HG02973 (cell line): ENCODE measurements around the gene GPS2.
"Not testable (repeated sequence)": the region's sequence is repeated elsewhere in the genome, so short reads cannot be mapped to it uniquely, and the experiment has no call there.

Source experiments
- ATAC-seq: cut with Tn5 transposase; IDR thresholded peaks from one replicate; pipeline ENCODE4 v1.9.1; 2021; ENCODE audit warnings: moderate library complexity; ENCODE audit not compliant: unreplicated experiment

GPS2 gene

DNA sequence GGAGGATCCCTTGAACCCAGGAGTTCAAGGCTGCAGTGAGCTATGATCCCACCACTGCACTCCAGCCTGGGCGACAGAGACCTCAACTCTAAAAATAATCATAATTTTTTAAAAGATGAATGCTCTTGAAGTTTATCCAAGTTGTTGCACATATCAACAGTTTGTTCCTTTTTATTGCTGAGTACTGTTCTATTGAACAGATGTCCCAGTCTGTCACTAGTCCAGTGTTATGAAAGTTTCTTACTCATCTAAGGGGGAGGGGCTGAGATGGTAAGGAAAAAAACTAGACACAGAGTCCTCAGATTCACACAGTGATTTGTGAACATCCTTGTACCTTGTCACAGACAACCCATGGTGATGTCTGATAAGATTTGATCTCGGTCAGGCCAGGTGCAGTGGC, 25.0 kb upstream of the GPS2 start:
- no peak for ATAC-seq

DNA sequence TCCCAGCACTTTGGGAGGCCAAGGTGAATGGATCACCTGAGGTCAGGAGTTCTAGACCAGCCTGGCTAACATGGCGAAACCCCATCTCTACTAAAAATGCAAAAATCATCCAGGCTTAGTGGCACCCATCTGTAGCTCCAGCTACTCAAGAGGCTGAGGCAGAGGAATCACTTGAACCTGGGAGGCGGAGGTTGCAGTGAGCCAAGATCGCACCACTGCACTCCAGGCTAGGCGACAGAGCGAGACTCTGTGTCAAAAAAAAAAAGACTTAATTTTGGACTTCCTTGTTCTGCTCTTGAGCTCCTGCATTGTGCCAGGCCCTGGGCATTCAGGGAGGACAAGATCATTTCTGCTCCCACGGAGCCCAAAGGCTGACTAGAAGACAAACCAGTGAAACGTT, 22.4 kb upstream of the GPS2 start:
- ATAC-seq: not testable (repeated sequence)

DNA sequence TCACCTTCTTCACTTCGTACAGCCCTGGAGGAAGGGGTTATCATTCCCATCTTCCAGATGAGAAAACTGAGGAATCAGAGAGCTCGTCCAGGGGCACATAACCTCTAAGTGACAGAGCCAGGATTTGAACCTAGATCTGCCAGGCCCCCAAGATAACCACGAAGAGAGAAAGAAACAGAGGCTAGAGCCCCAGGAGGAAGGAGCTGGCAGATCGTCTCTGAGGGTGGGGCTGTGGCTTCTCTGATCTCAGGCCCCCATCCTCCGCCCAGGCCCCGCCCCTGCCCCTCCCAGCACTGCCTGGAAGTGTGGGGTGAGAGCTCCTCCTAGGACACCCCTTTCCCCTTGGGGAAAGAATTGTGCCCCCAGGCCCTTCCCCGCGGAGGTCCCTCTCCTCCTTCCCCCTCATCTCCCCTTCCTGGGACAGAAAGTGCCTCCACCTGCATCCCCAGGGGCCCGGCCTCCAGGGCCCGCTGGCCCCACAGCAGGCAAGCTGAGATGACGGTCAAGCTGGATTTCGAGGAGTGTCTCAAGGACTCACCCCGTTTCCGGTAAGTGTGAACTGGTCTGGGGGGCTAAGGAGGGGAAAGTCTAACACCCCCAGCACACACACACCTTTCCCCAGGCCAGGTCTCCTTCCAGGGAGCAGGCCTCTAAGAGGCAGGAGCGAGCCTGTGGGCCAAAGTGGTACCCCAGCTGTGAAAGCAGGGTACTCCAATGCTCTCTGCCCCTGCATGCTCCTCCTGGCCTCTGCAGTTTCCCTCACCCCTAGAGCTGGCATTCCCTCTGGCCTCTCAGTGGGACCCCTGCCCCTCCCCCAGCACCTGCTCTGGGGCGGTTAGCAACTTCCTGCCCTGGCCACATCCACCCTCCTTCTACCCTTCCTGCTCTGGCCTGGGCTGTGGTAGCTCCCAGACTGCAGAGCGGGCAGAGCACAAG, 21.3 kb upstream of the GPS2 start, which contains the start of gene ACAP1:
Gene ACAP1 (plus strand): TSS at position 290 of the 936 bp plus-strand sequence. CDS start 206 bp downstream, at position 496.
- ATAC-seq: peak; percentile 62

DNA sequence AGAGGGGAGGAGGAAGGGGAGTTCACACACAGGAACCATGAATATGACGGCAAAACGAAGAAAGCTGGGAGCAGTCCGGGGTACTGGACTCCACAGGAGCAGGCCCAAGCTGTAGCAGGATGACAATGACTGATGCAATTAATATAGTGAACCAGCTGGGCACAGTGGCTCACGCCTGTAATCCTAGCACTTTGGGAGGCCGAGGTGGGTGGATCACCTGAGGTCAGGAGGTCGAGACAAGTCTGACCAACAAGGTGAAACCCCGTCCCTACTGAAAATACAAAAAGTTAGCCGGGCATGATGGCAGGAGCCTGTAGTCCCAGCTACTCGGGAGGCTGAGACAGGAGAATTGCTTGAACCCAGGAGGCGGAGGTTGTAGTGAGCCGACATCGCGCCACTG, 20.6 kb upstream of the GPS2 start:
- ATAC-seq: not testable (repeated sequence)

DNA sequence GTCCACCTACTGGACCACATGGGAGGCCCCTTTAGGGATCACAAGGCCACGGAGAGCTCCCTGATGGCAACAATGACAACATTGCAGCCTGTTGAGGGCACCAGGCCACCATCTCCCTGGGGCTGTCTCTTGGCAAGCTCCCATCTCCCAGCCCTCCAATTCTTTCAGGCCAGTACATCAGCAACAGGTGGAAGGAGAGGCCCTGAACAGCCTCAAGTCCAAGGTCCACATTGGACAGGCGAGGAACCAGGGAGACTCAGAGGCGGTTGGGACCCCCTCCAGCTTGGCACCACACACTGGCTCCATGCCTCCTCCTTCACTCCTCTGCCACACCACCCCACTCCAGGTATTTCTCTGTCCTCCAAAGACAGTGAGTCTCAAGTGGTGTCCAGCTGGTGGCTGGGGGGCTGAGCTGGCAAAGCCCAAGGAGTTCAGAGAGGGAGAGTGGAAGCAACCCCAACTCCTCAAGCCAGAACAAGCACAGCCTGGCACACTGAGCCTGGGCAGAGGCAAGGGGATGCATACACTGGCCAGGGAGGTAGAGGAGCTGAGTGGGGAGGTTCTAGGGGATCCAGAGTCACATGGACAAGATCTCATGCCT, 19.9 kb upstream of the GPS2 start:
- no peak for ATAC-seq

DNA sequence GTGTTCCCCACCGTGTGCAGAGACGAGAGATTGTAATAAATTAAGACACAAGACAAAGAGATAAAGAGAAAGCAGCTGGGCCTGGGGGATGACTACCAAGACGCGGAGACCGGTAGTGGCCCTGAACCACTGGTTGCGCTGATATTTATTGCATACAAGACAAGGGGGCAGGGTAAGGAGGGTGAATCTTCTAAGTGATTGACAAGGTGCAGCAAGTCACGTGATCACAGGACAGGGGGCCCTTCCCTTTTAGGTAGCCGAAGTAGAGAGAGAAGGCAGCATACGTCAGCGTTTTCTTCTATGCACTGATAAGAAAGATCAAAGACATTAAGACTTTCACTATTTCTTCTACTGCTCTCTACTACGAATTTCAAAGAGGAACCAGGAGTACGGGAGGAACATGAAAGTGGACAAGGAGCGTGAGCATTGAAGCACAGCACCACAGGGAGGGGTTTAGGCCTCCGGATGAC, 17.5 kb upstream of the GPS2 start:
- ATAC-seq: not testable (repeated sequence)

DNA sequence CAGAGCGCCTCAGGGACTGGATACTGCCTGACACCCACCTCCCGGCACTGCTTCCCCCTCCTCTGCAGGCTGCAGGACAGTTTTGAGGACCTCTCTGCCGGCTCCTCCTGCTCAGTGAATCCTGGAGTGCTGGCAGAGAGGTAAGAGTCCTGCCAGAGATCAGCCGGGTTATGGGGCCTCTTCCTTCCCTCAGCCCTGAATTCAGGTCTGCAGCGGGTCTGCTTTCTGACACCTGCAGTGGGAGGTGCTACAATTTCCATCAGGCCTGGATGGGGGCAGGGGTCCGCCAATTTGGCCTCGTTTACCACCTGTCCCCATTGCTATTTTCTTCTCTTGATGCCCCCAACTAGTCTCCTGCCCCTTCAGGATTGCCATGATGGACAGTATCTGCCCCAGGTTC, 17.0 kb upstream of the GPS2 start:
- no peak for ATAC-seq

DNA sequence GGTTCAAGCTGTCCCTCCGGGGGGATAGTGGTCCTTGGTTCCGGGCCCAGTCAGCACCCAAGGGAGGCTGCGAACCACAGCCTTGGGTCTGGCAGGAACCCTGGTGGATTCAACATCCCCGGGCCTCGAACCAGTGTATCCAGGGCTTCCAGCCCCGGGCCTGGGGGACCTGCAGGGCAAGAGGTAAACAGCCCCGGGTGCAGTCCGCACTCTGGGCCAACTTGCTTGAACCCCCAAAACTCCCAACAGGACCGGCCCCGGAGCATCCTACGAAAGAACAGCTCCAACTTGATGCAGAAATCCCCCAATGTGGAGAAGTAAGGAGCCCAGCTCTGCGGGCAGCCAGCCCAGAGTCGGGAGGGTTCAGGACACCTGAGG, 15.5 kb upstream of the GPS2 start:
- no peak for ATAC-seq

DNA sequence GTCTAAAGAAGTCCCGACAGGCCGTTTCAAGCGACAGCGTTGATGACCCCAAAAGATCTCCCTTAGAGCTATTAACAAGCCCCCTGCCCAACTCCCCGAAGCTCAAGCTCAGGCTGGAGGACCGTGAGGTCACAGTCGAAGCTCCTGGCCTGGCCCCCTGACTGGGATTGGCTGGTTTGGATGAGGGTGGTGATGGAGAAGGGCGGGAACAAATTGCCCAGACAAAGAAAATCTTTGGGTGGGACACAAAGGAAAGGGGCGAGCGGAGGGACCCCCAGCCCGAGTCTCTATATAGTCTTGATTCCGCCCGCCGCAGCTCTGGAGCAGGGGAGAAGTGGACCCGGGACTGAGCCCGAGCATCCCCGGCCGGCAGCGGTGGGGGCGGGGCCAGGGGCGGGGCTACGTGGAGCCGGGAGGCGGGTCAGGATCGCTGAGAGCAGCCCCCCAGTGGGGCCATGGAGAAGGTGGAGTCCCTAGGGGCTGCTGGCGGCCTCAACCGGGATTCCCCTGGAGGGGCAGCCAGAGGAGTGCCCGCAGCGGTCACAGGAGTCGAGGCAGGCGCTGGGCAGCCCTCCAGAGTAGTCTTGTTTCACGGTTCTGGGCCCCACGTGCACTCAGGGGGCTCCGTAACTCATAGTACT, 15.0 kb upstream of the GPS2 start:
- ATAC-seq: peak; percentile 33

DNA sequence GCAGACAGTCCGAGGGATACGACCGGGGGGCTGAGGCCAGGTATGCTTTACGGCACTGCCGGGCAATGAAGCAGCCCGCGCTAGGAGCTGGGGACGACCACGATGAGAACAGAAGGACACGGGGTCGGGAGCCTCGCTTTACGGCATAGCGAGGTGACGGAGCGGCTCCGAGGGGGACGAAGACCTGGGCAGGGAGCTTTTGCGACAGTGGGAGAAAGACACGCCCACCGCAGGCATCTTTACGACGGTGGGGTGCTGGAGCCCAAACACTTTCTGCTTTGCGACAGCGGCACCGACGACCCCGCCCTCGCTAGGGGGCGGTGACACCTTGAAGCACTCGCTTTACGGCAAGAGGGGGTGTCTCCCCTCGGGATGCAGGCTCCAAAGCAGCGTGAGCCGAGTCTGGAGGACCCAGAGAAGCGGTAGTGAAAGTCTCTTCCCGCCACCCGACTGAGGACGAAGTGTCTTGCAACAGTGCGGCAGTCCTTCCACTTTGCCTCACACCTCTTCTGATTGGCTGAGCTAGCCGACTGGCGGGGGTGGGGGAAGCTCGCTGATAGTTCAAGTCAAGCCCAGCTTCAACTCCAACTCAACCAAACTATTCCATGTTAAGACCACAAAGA, 14.3 kb upstream of the GPS2 start:
- ATAC-seq: peak; percentile 58

DNA sequence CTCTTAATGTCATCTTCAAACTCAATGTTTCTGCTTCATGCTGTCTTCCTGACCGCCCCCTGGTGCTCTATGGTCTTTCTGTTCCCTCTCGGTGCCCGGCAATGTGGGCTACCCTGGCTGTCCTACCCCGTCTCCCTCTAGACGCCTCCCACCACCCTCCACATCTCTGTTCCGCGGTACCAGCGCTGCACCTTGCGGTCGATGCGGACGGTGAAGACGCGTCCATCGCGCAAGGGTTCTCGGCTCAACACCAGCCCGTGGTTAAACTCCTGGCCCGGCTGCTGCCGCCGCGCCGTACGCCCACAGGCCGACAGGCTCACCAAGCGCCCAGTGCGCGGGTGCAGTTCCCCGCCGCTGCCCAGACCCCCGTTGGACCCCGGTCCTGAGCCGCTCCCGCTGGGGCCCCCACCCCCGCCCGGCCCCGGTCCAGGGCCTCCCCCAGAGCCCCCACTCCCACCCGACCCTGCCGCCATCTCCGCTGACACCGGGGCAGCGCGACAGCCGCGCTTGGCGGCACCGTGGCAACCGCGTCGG, 13.7 kb upstream of the GPS2 start, which contains the start of gene NEURL4:
Gene NEURL4 (minus strand): TSS at position 496 of the 534 bp plus-strand sequence. CDS start 23 bp downstream, at position 473.
- no peak for ATAC-seq

DNA sequence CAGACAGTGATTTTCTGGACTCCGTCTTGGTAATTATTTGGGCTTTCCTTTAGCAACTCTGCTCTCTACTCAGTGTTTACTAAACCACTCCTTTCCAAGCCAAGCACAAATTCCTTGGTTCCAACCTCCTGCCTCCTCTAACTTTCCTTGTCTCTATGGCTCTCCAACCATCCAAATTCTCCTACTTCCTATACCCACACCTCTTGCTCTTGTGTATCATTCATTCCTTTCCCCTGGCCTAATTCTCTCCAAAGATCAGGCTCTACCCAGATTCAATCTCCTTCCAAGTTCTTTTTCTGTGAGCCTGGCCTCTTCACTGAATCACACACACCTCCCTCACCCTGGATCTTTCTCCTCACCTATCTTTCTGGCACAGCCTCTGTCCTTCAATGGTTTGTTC, 12.8 kb upstream of the GPS2 start:
- ATAC-seq: no peak

DNA sequence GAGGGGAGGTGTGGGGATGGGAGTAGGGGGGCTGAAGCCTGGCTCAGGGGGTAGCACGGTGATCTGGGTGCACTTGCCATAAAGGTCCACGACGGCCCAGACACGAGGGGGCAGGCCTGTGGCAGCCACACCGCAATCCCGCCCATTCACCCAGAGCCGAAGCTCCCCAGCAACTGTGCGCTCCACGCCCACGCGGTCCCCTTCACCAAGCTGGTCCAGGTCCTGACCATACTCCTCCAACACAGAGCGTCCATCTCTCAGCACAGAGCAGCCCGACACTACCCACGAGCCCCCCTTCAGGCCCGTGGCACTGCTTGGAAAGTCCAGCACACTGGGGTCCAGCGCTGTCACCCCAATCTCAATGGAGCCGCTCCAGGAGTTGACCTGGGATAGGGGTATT, 12.3 kb upstream of the GPS2 start:
- ATAC-seq: no peak

DNA sequence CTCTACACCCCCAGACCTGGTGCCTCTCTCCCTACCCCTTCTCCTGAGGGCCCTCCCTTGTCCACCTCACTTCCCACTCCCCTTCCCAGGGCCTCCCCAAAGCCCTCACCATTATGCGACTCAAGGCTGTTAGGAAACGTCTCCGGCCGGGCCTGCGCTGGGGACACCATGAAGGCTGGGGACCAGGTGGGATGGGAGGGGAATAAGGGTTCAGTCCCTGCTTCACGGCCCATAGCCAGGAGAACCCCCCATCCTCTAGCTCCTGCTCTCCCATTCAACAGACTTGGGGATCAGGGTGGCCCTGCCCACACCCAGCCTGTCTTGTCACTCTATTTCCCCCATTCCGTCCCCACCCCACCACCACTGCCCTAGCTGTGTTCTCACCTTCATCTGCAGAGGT, 11.9 kb upstream of the GPS2 start:
- ATAC-seq: no peak

DNA sequence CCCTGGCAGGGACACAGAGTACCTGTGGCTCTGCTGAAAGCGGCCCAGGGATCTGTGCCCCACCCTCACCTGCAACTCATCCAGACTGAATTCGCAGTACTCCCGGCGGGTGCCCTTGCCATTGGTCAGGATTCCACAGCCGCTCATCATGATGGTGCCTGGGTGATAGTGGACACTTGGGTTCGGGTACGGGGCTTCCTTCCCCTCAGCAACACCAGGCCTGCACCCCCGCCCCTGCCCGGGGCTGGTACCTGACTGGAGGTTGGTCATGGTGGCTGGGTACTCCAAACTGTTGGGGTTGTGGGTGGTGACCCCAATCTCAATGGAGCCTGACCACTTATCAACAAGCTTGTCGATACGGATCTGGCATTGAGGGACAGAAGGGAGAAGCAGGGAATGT, 11.0 kb upstream of the GPS2 start:
- ATAC-seq: no peak

DNA sequence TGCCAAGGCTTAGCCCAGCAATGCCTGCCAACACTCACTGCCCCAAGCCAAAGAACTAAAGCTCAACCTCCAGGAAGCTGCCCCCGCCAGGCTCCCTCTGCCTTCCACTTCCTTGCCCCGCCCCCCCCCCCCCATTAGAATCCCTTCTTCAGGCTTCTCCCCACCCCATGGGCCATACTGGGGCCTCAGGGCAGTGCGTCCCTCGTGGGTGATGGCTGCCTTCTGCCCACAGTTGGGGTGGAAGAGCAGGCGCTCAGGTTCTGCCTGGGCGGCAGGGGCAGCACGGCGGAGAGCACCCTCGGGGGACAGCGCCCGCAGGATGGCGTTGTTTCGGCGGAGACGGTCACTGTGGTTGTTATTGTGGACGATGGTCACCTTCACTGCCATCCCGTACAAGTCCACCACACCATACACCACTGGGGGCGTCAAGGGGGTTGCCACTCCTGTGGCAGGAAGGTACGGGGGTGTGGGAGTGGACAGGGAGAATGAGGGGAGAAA, 9.9 kb upstream of the GPS2 start:
- ATAC-seq: no peak

DNA sequence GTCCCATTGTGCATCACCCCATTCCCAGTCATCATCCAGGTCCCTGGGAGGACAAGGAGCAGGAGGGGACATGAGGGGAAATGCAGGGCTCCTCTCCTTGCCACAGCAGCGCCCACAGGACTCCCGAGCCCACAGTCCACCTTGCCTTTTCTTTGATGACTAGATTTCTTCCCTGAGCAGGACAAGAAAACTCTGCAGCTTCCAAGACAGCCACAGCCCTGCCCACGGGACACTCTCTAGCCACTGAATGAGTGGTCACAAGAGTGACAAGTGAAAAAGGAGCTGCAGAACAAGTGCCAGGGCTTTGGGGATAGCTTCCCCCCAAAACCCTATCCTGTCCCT, 9.2 kb upstream of the GPS2 start:
- ATAC-seq: no peak

DNA sequence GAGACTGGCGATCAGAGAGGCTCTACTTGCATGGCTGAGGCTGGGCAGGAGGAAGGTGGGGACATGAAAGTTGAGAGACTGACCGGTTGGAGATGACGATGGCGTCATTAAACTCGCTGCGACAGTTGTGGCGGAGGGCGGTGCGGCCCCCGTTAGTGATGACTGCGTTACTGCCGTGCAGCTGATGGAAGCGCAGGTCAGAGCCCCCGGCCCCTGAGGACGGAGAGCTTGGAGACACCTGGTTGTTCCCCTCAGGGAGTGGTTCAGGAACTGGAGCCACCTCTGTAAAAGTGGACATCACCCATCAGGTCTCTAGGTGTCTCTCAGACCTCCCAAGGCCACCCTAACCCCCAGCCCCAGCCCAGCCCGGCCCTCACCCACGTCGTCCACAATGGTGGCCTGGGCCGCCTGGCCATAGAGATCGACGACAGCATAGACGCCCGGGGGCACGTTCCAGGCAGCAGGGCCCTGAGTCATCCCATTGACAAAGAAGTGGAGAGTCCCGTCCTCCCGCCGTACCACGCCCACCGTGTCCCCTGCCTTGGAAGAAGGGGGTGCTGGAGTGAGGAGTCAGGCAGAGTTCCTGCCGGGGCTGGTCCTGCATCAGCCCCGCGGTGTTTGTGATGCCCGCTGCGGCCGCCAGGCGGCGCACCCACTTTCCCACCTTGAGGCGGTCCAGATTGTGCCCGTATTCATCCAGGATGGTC, 8.7 kb upstream of the GPS2 start:
- ATAC-seq: no peak

DNA sequence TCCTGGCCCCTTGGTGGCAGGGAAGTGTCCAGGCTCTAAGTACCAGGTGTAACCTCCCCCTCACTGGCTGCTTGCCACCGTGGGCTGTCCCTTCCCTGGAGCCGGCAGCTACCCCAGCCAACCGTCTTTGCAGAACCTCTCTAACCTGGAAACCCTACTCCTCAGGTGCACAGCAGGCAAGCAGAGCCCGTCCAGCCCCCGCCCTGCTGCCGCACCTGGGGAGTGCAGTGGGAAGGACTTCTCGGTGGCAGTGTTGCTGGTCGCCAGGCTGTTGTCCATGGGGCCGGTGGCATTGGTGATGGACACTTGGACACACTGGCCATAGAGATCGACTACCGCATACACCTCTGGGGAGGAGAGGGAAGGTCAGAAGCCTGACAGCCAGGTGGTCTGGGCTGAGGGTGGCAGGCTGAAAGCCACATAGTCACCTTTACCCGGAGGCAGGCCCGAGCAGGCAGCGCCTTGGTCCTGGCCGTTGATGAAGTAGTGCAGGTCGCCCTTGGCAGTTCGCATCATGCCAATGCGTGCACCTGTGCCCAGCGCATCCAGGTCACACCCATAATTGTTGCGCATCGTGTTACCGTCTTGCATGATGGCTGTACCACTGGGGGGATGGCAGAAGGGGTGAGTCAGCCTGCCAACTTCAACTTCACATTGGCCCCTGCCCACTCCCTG, 7.5 kb upstream of the GPS2 start:
- no peak for ATAC-seq

DNA sequence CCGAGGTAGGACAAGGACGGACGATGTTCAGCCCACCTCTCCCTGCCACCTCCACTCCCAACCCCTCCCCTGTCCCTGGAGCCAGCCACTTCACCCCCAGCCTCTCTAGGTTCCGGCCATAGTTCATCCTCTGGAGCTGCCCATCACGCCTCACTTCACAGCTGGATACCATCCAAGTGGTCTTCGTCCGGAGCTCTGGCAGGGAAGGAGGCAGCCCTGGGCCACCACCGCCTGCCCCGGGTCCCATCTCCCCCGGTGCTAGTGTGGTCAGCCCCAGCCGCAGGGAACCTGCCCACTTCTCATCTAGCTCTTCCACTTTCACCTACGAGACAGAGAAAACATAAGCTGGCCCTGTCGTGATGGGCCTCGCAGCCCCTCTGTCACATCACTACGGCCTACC, 6.3 kb upstream of the GPS2 start:
- ATAC-seq: no peak
